ACHN (cell line): ENCODE measurements around the gene SUGCT.
"Not testable (repeated sequence)": the region's sequence is repeated elsewhere in the genome, so short reads cannot be mapped to it uniquely, and the experiment has no call there.

Source experiments
- DNase-seq: peaks from one replicate; pipeline ENCODE4 v3.0.0-alpha.2; 2015
- in situ Hi-C: cut with HindIII; loops from 2 replicates; pipeline ENCODE4 v1.10.0; 2017; ENCODE audit warnings: low sequenced_read_pairs, low pct_ligation_motif_present, low pct_unique_long_range_greater_than_20kb

The SUGCT gene

GRCh38 chr7:40177071-40177470 lies 42.3 kb downstream of the SUGCT start:
- in situ Hi-C loops: no loop called here
- DNase-seq: no peak

- in situ Hi-C loops: no loop called here
Observed at GRCh38 chr7:40182452-40182851, 47.6 kb downstream of the SUGCT start.

GRCh38 chr7:40186586-40186985 lies 51.8 kb downstream of the SUGCT start:
- in situ Hi-C loops: no loop called here
- DNase-seq: no peak

More at GRCh38 chr7:40182452-40182851, 47.6 kb downstream of the SUGCT start:
- DNase-seq: no peak

- no peak for DNase-seq
- in situ Hi-C loops: no loop called here
Observed at GRCh38 chr7:40192036-40192435, 57.2 kb downstream of the SUGCT start.

GRCh38 chr7:40194745-40195144 lies 59.9 kb downstream of the SUGCT start:
- no peak for DNase-seq
- in situ Hi-C loops: no loop called here

GRCh38 chr7:40197527-40197926 lies 62.7 kb downstream of the SUGCT start:
- DNase-seq: no peak
- in situ Hi-C loops: no loop called here

- in situ Hi-C loops: no loop called here
- peak; percentile 70 for DNase-seq
Observed at GRCh38 chr7:40199076-40199802, 64.4 kb downstream of the SUGCT start.

GRCh38 chr7:40200791-40201190 lies 66.0 kb downstream of the SUGCT start:
- peak; percentile 25 for DNase-seq
- in situ Hi-C loops: no loop called here

- in situ Hi-C loops: no loop called here
- no peak for DNase-seq
Observed at GRCh38 chr7:40202851-40203250, 68.0 kb downstream of the SUGCT start.

- DNase-seq: no peak
- in situ Hi-C loops: no loop called here
Observed at GRCh38 chr7:40204581-40204980, 69.8 kb downstream of the SUGCT start.

GRCh38 chr7:40205992-40206391 lies 71.2 kb downstream of the SUGCT start:
- in situ Hi-C loops: no loop called here
- DNase-seq: no peak

GRCh38 chr7:40211276-40212003 lies 76.6 kb downstream of the SUGCT start:
- no peak for DNase-seq
- in situ Hi-C loops: no loop called here

- DNase-seq: no peak
- in situ Hi-C loops: no loop called here
Observed at GRCh38 chr7:40213291-40213690, 78.5 kb downstream of the SUGCT start.

GRCh38 chr7:40213856-40214255 lies 79.1 kb downstream of the SUGCT start:
- DNase-seq: no peak
- in situ Hi-C loops: no loop called here

GRCh38 chr7:40218612-40219011 lies 83.8 kb downstream of the SUGCT start:
- in situ Hi-C loops, DNase-seq: not testable (repeated sequence)

GRCh38 chr7:40219917-40220316 lies 85.1 kb downstream of the SUGCT start:
- peak; percentile 13 for DNase-seq
- in situ Hi-C loops: no loop called here

- in situ Hi-C loops: no loop called here
- DNase-seq: peak; percentile 9
Observed at GRCh38 chr7:40220421-40220911, 85.7 kb downstream of the SUGCT start.

GRCh38 chr7:40221836-40222235 lies 87.0 kb downstream of the SUGCT start:
- peak; percentile 90 for DNase-seq
- in situ Hi-C loops: no loop called here

GRCh38 chr7:40223451-40224127 lies 88.8 kb downstream of the SUGCT start:
- in situ Hi-C loops: no loop called here
- peak; percentile 10 for DNase-seq
